H1 (cell line): ENCODE results near the gene USP3. TPM values are rescaled to one million over a fixed set of nuclear protein-coding genes. Genes with fewer than 3 reads are reported as not detected.

Experiments
- CTCF ChIA-PET: fragments of 300-600 bp; sonication (Branson Sonifier 250); formaldehyde crosslinking; loops from one replicate; lab custom pipeline; 2021; ENCODE audit not compliant: partially characterized antibody; lab: Charles Lee
- POLR2A ChIA-PET: fragments of 300-600 bp; sonication (Branson Sonifier 250); formaldehyde crosslinking; loops from one replicate; lab custom pipeline; 2021; ENCODE audit warnings: inconsistent platforms; ENCODE audit not compliant: partially characterized antibody; lab: Charles Lee
- DNase-seq, 2 experiments: peaks; one replicate each; pipeline versions ENCODE4 v3.0.0 to v3.0.0-alpha.2; 2010 to 2022; ENCODE audit warnings: low spot score in 2 of 2, low read depth in 1 of 2, mixed read lengths in 1 of 2
- FAIRE-seq: peaks from 2 replicates; lab custom pipeline; 2011; peaks lifted over from hg19 to GRCh38; lab: Jason Lieb, UNC
- H2AFZ ChIP-seq: 2 replicates; pipeline ENCODE4 v1.8.1; 2012; ENCODE audit warnings: low read length, inconsistent platforms
- H2AK5ac ChIP-seq: 2 replicates; pipeline ENCODE4 v1.6.1; 2013; ENCODE audit warnings: low read depth, low read length
- H2BK120ac ChIP-seq: replicated peaks from 2 replicates; pipeline ENCODE3; 2013; ENCODE audit warnings: low read depth, low read length, inconsistent platforms
- H2BK12ac ChIP-seq: 2 replicates; pipeline ENCODE4 v1.6.1; 2013; ENCODE audit warnings: low read depth, low read length
- H2BK15ac ChIP-seq: 2 replicates; pipeline ENCODE4 v1.6.1; 2013; ENCODE audit warnings: low read length
- H2BK20ac ChIP-seq: 2 replicates; pipeline ENCODE4 v1.6.1; 2013; ENCODE audit warnings: low read length
- H2BK5ac ChIP-seq: 2 replicates; pipeline ENCODE4 v1.6.1; 2013; ENCODE audit warnings: low read depth, low read length
- H3K14ac ChIP-seq: 2 replicates; pipeline ENCODE4 v1.6.1; 2013; ENCODE audit warnings: inconsistent platforms; ENCODE audit not compliant: insufficient read length
- H3K18ac ChIP-seq: 2 replicates; pipeline ENCODE4 v1.6.1; 2013; ENCODE audit warnings: low read length; ENCODE audit errors: extremely low read depth
- H3K23ac ChIP-seq: 2 replicates; pipeline ENCODE4 v1.6.1; 2013; ENCODE audit warnings: inconsistent platforms; ENCODE audit not compliant: insufficient read length
- H3K23me2 ChIP-seq: 2 replicates; pipeline ENCODE4 v1.6.1; 2013; ENCODE audit warnings: low read depth, low read length
- H3K27ac ChIP-seq: 2 replicates; pipeline ENCODE4 v1.6.1; 2011; ENCODE audit warnings: low read depth, low read length, inconsistent platforms
- H3K27me3 ChIP-seq, 4 experiments: replicated peaks in 1 of 4; 1 replicate in 1 of 4; 2 replicates in 3 of 4; pipeline versions ENCODE4 v1.6.1 to v1.8.1; 2011 to 2013; ENCODE audit warnings: low read length in 3 of 4, mild to moderate bottlenecking in 3 of 4, inconsistent platforms in 2 of 4, mixed read lengths in 2 of 4, moderate library complexity in 1 of 4; ENCODE audit not compliant: control insufficient read depth in 3 of 4, insufficient read depth in 3 of 4; ENCODE audit errors: extremely low read depth in 1 of 4
- H3K36me3 ChIP-seq, 4 experiments: 2 replicates each; pipeline versions ENCODE4 v1.6.1 to v1.8.1; 2011 to 2013; ENCODE audit warnings: mild to moderate bottlenecking in 4 of 4, low read length in 3 of 4, moderate library complexity in 2 of 4, control low read depth in 1 of 4, inconsistent platforms in 1 of 4; ENCODE audit not compliant: insufficient read depth in 4 of 4, control insufficient read depth in 2 of 4
- H3K4ac ChIP-seq: replicated peaks from 2 replicates; pipeline ENCODE3; 2013; ENCODE audit warnings: low read length, low read depth, mixed read lengths, inconsistent platforms; ENCODE audit not compliant: insufficient read length
- H3K4me1 ChIP-seq, 4 experiments: replicated peaks in 1 of 4; 1 replicate in 1 of 4; 2 replicates in 3 of 4; pipeline versions ENCODE4 v1.6.1 to v1.8.1; 2011 to 2013; ENCODE audit warnings: low read length in 3 of 4, inconsistent platforms in 2 of 4, mixed read lengths in 1 of 4; ENCODE audit not compliant: insufficient read depth in 4 of 4, control insufficient read depth in 3 of 4
- H3K4me2 ChIP-seq, 2 experiments: 2 replicates each; pipeline versions ENCODE4 v1.6.1 to v1.8.1; 2011 to 2013; ENCODE audit warnings: low read depth in 2 of 2, low read length in 2 of 2, control low read depth in 1 of 2, inconsistent platforms in 1 of 2, mild to moderate bottlenecking in 1 of 2; ENCODE audit not compliant: insufficient read depth in 1 of 2
- H3K4me3 ChIP-seq, 4 experiments: fragments of 200-600, 300-600 bp in 1 of 4; sonication (generic), shearing (Covaris generic), sonication (Bioruptor Twin) in 1 of 4; 2 replicates each; pipeline versions ENCODE4 v1.5.1 to v1.8.1; 2011 to 2016; ENCODE audit warnings: low read length in 4 of 4, low read depth in 3 of 4, control low read depth in 2 of 4, inconsistent platforms in 2 of 4, mild to moderate bottlenecking in 2 of 4, mixed read lengths in 1 of 4, moderate library complexity in 1 of 4; ENCODE audit not compliant: insufficient read depth in 2 of 4; ENCODE audit errors: extremely low read depth in 1 of 4
- H3K56ac ChIP-seq: replicated peaks from 2 replicates; pipeline ENCODE3; 2013; ENCODE audit warnings: low read depth, mild to moderate bottlenecking, mixed read lengths, low read length, inconsistent platforms; ENCODE audit not compliant: insufficient read length
- H3K79me1 ChIP-seq: 2 replicates; pipeline ENCODE4 v1.6.1; 2013; ENCODE audit warnings: low read depth, low read length, control low read depth
- H3K79me2 ChIP-seq, 2 experiments: 2 replicates each; pipeline versions ENCODE4 v1.6.1 to v1.8.1; 2012 to 2013; ENCODE audit warnings: low read length in 2 of 2, mild to moderate bottlenecking in 2 of 2, inconsistent platforms in 1 of 2; ENCODE audit not compliant: insufficient read depth in 2 of 2, control insufficient read depth in 1 of 2
- H3K9ac ChIP-seq, 4 experiments: replicated peaks in 1 of 4; 1 replicate in 1 of 4; 2 replicates in 3 of 4; pipeline versions ENCODE4 v1.6.1 to v1.8.1; 2011 to 2013; ENCODE audit warnings: low read depth in 3 of 4, low read length in 3 of 4, control low read depth in 2 of 4, mild to moderate bottlenecking in 2 of 4, moderate library complexity in 2 of 4, inconsistent platforms in 1 of 4; ENCODE audit errors: extremely low read depth in 1 of 4
- H3K9me3 ChIP-seq, 2 experiments: 2 replicates each; pipeline versions ENCODE4 v1.6.1 to v1.8.1; 2012 to 2013; ENCODE audit warnings: mild to moderate bottlenecking in 2 of 2, moderate library complexity in 2 of 2, control low read depth in 1 of 2, inconsistent platforms in 1 of 2, low read depth in 1 of 2, low read length in 1 of 2, mixed read lengths in 1 of 2; ENCODE audit not compliant: insufficient read depth in 2 of 2
- H4K20me1 ChIP-seq, 2 experiments: replicated peaks in 1 of 2; 2 replicates each; pipeline versions ENCODE3 to v1.8.1; 2011 to 2013; ENCODE audit warnings: inconsistent platforms in 2 of 2, low read length in 2 of 2, mild to moderate bottlenecking in 1 of 2; ENCODE audit not compliant: insufficient read depth in 2 of 2, control insufficient read depth in 1 of 2
- H4K5ac ChIP-seq: 2 replicates; pipeline ENCODE4 v1.6.1; 2013; ENCODE audit warnings: low read length, low read depth, mixed read lengths, inconsistent platforms; ENCODE audit not compliant: insufficient read length
- H4K8ac ChIP-seq: 2 replicates; pipeline ENCODE4 v1.8.0; 2013; ENCODE audit warnings: mild to moderate bottlenecking, moderate library complexity, low read length, inconsistent platforms; ENCODE audit not compliant: insufficient read depth; ENCODE audit errors: extremely low read depth
- H4K91ac ChIP-seq: replicated peaks from 2 replicates; pipeline ENCODE3; 2013; ENCODE audit warnings: low read length, mixed read lengths, inconsistent platforms; ENCODE audit not compliant: insufficient read length
- EZH2 ChIP-seq: fragments of 200-600 bp; sonication (generic); IDR thresholded peaks from 2 replicates; pipeline ENCODE4 v1.7.1; 2012; ENCODE audit warnings: low read depth, mild to moderate bottlenecking, moderate library complexity, low read length, inconsistent platforms; ENCODE audit not compliant: severe bottlenecking
- GTF2F1 ChIP-seq: IDR thresholded peaks from 2 replicates; pipeline ENCODE4 v1.6.1; 2012; ENCODE audit warnings: low read depth, low read length, improper control_type of control experiment, borderline replicate concordance
- MAX ChIP-seq: IDR thresholded peaks from 2 replicates; pipeline ENCODE4 v1.6.1; 2012; ENCODE audit warnings: inconsistent platforms
- RAD21 ChIP-seq, 2 experiments: IDR thresholded peaks in 1 of 2; conservative IDR thresholded peaks in 1 of 2; 2 replicates each; pipeline ENCODE4 v1.6.1; 2011; ENCODE audit warnings: low read depth in 2 of 2, low read length in 2 of 2, improper control_type of control experiment in 1 of 2, inconsistent platforms in 1 of 2, mild to moderate bottlenecking in 1 of 2, moderate library complexity in 1 of 2
- WGBS, 2 experiments: shearing (Covaris generic) in 1 of 2; methylation state at CpG; one replicate each; pipeline versions ENCODE4 v1.1.6 to v1.1.7; 2013 to 2015; ENCODE audit warnings: low lambda C conversion rate in 2 of 2, mixed read lengths in 2 of 2, inconsistent platforms in 1 of 2, low coverage in 1 of 2, missing lambda C conversion rate in 1 of 2; ENCODE audit not compliant: insufficient replicate concordance in 2 of 2, insufficient coverage in 1 of 2, insufficient read length in 1 of 2; ENCODE audit errors: extremely low coverage in 1 of 2, missing lambda C conversion rate in 1 of 2; 5-methylcytosine and 5-hydroxymethylcytosine counted together
- polyA plus RNA-seq, 7 experiments: library from polyadenylated mRNA; depleted of rRNA in 3 of 7; stranded (reverse) in 5 of 7; unstranded in 2 of 7; fragments of >200 nt in 5 of 7; fragments of 200-250 nt in 2 of 7; gene quantifications; 1 replicate in 5 of 7; 2 replicates in 1 of 7; 4 replicates in 1 of 7; pipeline versions ENCODE4 v1.2.1 to v1.2.3, GENCODE V29; 2011 to 2013; ENCODE audit warnings: missing spikeins in 2 of 7, mixed read lengths in 2 of 7
- total RNA-seq: library from RNA; stranded (reverse); fragmentation: NEBNext Ultra II Directional; extraction: Animal tissue kit (Norgen Biotek cat#: 25700); gene quantifications from 2 replicates; pipeline ENCODE4 v1.2.1, GENCODE V29; 2021
- TF ChIP-seq, protein P1 (sequence below): IDR thresholded peaks from 2 replicates; pipeline ENCODE4 v1.6.1; 2012; ENCODE audit warnings: low read length, inconsistent platforms
- TF ChIP-seq, protein P2 (sequence below), 3 experiments: IDR thresholded peaks; 1 replicate in 2 of 3; 2 replicates in 1 of 3; pipeline versions ENCODE4 v1.5.1 to v1.6.1; 2011; ENCODE audit warnings: low read length in 3 of 3, mild to moderate bottlenecking in 3 of 3, inconsistent platforms in 2 of 3, low read depth in 1 of 3, moderate library complexity in 1 of 3; ENCODE audit not compliant: insufficient read depth in 1 of 3; ENCODE audit errors: control extremely low read depth in 1 of 3

The USP3 gene
- total and polyA plus RNA-seq, 2 of the 8 experiments (the other 6 are each of a cell fraction or from before 2014, with no cell fraction given), result 15.5 to 16.2 TPM

GRCh38 chr15:63586790-63587189, 82.4 kb downstream of the USP3 start:
- Histone ChIP-seq H4K5ac (no peak overlapping the region), H3K4ac (no peak overlapping the region), H3K27me3 (no peaks in the 10 kb centered on the region), H3K27ac (no peak overlapping the region), H4K91ac (no peak overlapping the region), H3K36me3 (peaks cover 0 to 8% (median 0%) of the 10 kb centered on the region in 4 experiments; a peak in 2 of 8 replicates), H3K4me1 (no peaks in the 10 kb centered on the region), H2AFZ (no peak overlapping the region), H2BK20ac (no peak overlapping the region), H2BK12ac (no peak overlapping the region), H3K79me1 (no peaks in the 10 kb centered on the region), H2BK120ac (no peak overlapping the region), H4K20me1 (peaks cover 1 to 2% of the 10 kb centered on the region in 2 experiments), H3K4me3 (no peak overlapping the region), H3K23me2 (no peaks in the 10 kb centered on the region), H3K9ac (no peak overlapping the region), H3K14ac (no peak overlapping the region), H3K56ac (no peak overlapping the region), H4K8ac (no peak overlapping the region), H3K9me3 (no peaks in the 10 kb centered on the region), H3K79me2 (no peaks in the 10 kb centered on the region), H3K4me2 (no peak overlapping the region), H2AK5ac (no peak overlapping the region), H2BK5ac (no peak overlapping the region), H3K18ac (no peak overlapping the region), H2BK15ac (no peak overlapping the region), H3K23ac (no peak overlapping the region)
- POLR2A ChIA-PET, result interaction anchor here (1.4 kb wide), 1 partner anchor 12 kb away, joined by 4 read pairs; no protein-coding TSS in a partner anchor
- DNase-seq (no peak), FAIRE-seq (no peak)
- CTCF ChIA-PET, result interaction anchor here (1.1 to 5.9 kb wide), 6 partner anchors 9 to 99 kb away, joined by 3 to 39 read pairs (median 4); partner anchors contain the start of gene FBXL22
- WGBS, 2 experiments, result 73% methylated on average over 5 of the region's 5 CpGs; no CpG with 5 or more reads in 1 of the 2 experiments
- TF ChIP-seq GTF2F1 (no peak), MAX (no peak), EZH2 (no peak), RAD21 (IDR thresholded peaks at IDR 0.05 in 1 of 2, conservative IDR thresholded peaks at IDR 0.05 in 1 of 2; ENCODE audit: low read depth in 2 of 2, low read length in 2 of 2) (peak; percentile 32 to 47; a peak in 2 of 4 replicates)
- TF ChIP-seq, protein P1, sequence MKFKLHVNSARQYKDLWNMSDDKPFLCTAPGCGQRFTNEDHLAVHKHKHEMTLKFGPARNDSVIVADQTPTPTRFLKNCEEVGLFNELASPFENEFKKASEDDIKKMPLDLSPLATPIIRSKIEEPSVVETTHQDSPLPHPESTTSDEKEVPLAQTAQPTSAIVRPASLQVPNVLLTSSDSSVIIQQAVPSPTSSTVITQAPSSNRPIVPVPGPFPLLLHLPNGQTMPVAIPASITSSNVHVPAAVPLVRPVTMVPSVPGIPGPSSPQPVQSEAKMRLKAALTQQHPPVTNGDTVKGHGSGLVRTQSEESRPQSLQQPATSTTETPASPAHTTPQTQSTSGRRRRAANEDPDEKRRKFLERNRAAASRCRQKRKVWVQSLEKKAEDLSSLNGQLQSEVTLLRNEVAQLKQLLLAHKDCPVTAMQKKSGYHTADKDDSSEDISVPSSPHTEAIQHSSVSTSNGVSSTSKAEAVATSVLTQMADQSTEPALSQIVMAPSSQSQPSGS, result no peak
- TF ChIP-seq, protein P2, sequence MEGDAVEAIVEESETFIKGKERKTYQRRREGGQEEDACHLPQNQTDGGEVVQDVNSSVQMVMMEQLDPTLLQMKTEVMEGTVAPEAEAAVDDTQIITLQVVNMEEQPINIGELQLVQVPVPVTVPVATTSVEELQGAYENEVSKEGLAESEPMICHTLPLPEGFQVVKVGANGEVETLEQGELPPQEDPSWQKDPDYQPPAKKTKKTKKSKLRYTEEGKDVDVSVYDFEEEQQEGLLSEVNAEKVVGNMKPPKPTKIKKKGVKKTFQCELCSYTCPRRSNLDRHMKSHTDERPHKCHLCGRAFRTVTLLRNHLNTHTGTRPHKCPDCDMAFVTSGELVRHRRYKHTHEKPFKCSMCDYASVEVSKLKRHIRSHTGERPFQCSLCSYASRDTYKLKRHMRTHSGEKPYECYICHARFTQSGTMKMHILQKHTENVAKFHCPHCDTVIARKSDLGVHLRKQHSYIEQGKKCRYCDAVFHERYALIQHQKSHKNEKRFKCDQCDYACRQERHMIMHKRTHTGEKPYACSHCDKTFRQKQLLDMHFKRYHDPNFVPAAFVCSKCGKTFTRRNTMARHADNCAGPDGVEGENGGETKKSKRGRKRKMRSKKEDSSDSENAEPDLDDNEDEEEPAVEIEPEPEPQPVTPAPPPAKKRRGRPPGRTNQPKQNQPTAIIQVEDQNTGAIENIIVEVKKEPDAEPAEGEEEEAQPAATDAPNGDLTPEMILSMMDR (IDR thresholded peaks at IDR 0.05; ENCODE audit: control extremely low read depth in 1 of 3, insufficient read depth in 1 of 3, low read depth in 1 of 3, low read length in 3 of 3), result peak; percentile 45 to 67 (median 57)
